Measurements from ENCODE around the gene C11orf98. TPM values are rescaled to one million over a fixed set of nuclear protein-coding genes. Genes with fewer than 3 reads are reported as not detected.
A peak's percentile ranks its signal among the peaks of the same experiment; 100 is the strongest.

C11orf98 gene
- total RNA-seq, 1 experiment from 2014 or later = 81.2 TPM

- Mint-ChIP-seq H3K4me3 (ENCODE audit: unreplicated experiment) (peak overlapping the region; percentile 95), H3K9me3 (ENCODE audit: unreplicated experiment) (no peaks in the 10 kb centered on the region), H3K36me3 (ENCODE audit: insufficient read depth, unreplicated experiment) (peaks cover 48% of the 10 kb centered on the region), H3K27ac (ENCODE audit: low read depth, unreplicated experiment) (no peak overlapping the region), H3K4me1 (ENCODE audit: insufficient read depth, unreplicated experiment) (no peaks in the 10 kb centered on the region), H3K27me3 (ENCODE audit: insufficient read depth, unreplicated experiment) (no peaks in the 10 kb centered on the region)
- no peak for TF ChIP-seq CTCF (IDR thresholded peaks at IDR 0.05; ENCODE audit: unreplicated experiment)
- ChIA-PET CTCF (interaction anchor here (0.6 to 1.0 kb wide), 4 partner anchors 14 to 54 kb away, joined by 3 to 4 read pairs (median 3); no protein-coding TSS in a partner anchor), POLR2A (interaction anchor here (0.6 to 6.5 kb wide), 12 partner anchors 9 to 1768 kb away, joined by 3 to 95 read pairs (median 4); partner anchors contain the start of genes B3GAT3, HNRNPUL2, INTS5 and LBHD1)
- intact Hi-C loops (cut with micrococcal nuclease) = no loop called here
- no peak for DNase-seq (ENCODE audit: unreplicated experiment)
- BruUV-seq (replicated peaks) = no TSS peak
Measured at GRCh38 chr11:62644220-62644619, 20.8 kb downstream of the C11orf98 start.

- CTCF ChIA-PET = no interaction called here
- H3K27ac Mint-ChIP-seq (ENCODE audit: low read depth, unreplicated experiment) = peak overlapping the region; percentile 82
Measured at GRCh38 chr11:62632492-62632891, 32.5 kb downstream of the C11orf98 start.

GRCh38 chr11:62627713-62628112, 37.3 kb downstream of the C11orf98 start:
- Mint-ChIP-seq H3K9me3 (ENCODE audit: unreplicated experiment) (no peaks in the 10 kb centered on the region), H3K4me1 (ENCODE audit: insufficient read depth, unreplicated experiment) (no peaks in the 10 kb centered on the region), H3K36me3 (ENCODE audit: insufficient read depth, unreplicated experiment) (peaks cover 65% of the 10 kb centered on the region), H3K27me3 (ENCODE audit: insufficient read depth, unreplicated experiment) (no peaks in the 10 kb centered on the region), H3K4me3 (ENCODE audit: unreplicated experiment) (no peak overlapping the region), H3K27ac (ENCODE audit: low read depth, unreplicated experiment) (no peak overlapping the region)
- POLR2A ChIA-PET = no interaction called here
- intact Hi-C loops (cut with micrococcal nuclease) = no loop called here
- BruUV-seq (replicated peaks) = no TSS peak
- no peak for DNase-seq (ENCODE audit: unreplicated experiment)
- TF ChIP-seq CTCF (IDR thresholded peaks at IDR 0.05; ENCODE audit: unreplicated experiment) = no peak
- CTCF ChIA-PET = interaction anchor here (0.8 to 1.7 kb wide), 4 partner anchors 8 to 232 kb away, joined by 4 to 5 read pairs (median 4); no protein-coding TSS in a partner anchor

More at GRCh38 chr11:62632492-62632891, 32.5 kb downstream of the C11orf98 start:
- Mint-ChIP-seq H3K9me3 (ENCODE audit: unreplicated experiment) (no peaks in the 10 kb centered on the region), H3K36me3 (ENCODE audit: insufficient read depth, unreplicated experiment) (peaks cover 94% of the 10 kb centered on the region), H3K4me3 (ENCODE audit: unreplicated experiment) (no peak overlapping the region), H3K4me1 (ENCODE audit: insufficient read depth, unreplicated experiment) (no peaks in the 10 kb centered on the region), H3K27me3 (ENCODE audit: insufficient read depth, unreplicated experiment) (no peaks in the 10 kb centered on the region)
- no peak for DNase-seq (ENCODE audit: unreplicated experiment)
- TF ChIP-seq CTCF (IDR thresholded peaks at IDR 0.05; ENCODE audit: unreplicated experiment) = no peak
- intact Hi-C loops (cut with micrococcal nuclease) = no loop called here
- POLR2A ChIA-PET = interaction anchor here (1.5 kb wide), 1 partner anchor 33 kb away, joined by 3 read pairs; no protein-coding TSS in a partner anchor
- no TSS peak for BruUV-seq (replicated peaks)

- ChIA-PET CTCF (interaction anchor here (0.6 to 2.5 kb wide), 9 partner anchors 9 to 227 kb away, joined by 3 to 17 read pairs (median 4); partner anchors contain the start of genes EML3, ROM1 and TUT1), POLR2A (interaction anchor here (0.5 to 7.3 kb wide), 29 partner anchors 11 to 839 kb away, joined by 3 to 149 read pairs (median 7); partner anchors contain the start of genes AHNAK, C11orf98, CSKMT and EEF1G)
- intact Hi-C loops (cut with micrococcal nuclease) = no loop called here
- peak overlapping the region; percentile 97 for H3K4me3 Mint-ChIP-seq (ENCODE audit: unreplicated experiment)
- no peak for DNase-seq (ENCODE audit: unreplicated experiment)
- H3K9me3 Mint-ChIP-seq (ENCODE audit: unreplicated experiment) = no peaks in the 10 kb centered on the region
- H3K27me3 Mint-ChIP-seq (ENCODE audit: insufficient read depth, unreplicated experiment) = no peaks in the 10 kb centered on the region
- H3K27ac Mint-ChIP-seq (ENCODE audit: low read depth, unreplicated experiment) = peak overlapping the region; percentile 92
- H3K36me3 Mint-ChIP-seq (ENCODE audit: insufficient read depth, unreplicated experiment) = peaks cover 50% of the 10 kb centered on the region
- peaks cover 12% of the 10 kb centered on the region for H3K4me1 Mint-ChIP-seq (ENCODE audit: insufficient read depth, unreplicated experiment)
- no peak for TF ChIP-seq CTCF (IDR thresholded peaks at IDR 0.05; ENCODE audit: unreplicated experiment)
- BruUV-seq (replicated peaks) = TSS peak; percentile 100
Measured at GRCh38 chr11:62622476-62623089, 42.4 kb downstream of the C11orf98 start.

Measured in MCF 10A (cell line).